SK-N-MC (cell line): ENCODE data around the gene FRA10AC1.

Experiments used
- EZH2 ChIP-seq: fragments of 200-600 bp; sonication (generic); IDR thresholded peaks from one replicate; pipeline ENCODE4 v1.6.1; 2017; ENCODE audit warnings: antibody characterized with exemption
- FOXP2 ChIP-seq: optimal IDR thresholded peaks from 2 replicates; pipeline ENCODE3; 2011; ENCODE audit warnings: mild to moderate bottlenecking, moderate library complexity; ENCODE audit not compliant: insufficient read depth; ENCODE audit errors: extremely low read length, control extremely low read depth
- POLR2AphosphoS5 ChIP-seq: IDR thresholded peaks from 2 replicates; pipeline ENCODE4 v1.6.1; 2012; ENCODE audit warnings: mild to moderate bottlenecking, low read depth, low read length, borderline replicate concordance

- no peak for TF ChIP-seq EZH2
- no peak for TF ChIP-seq FOXP2
- no peak for TF ChIP-seq POLR2AphosphoS5
These were observed 79.5 kb downstream of the FRA10AC1 start for GRCh38 chr10:93622942-93623341.
